NOMO-1 treated with DMSO at 0.1 percent for 48 hours (cell line): ENCODE measurements around the gene KRT33B.
"Not testable (repeated sequence)": the region's sequence is repeated elsewhere in the genome, so short reads cannot be mapped to it uniquely, and the experiment has no call there.

Experiments used
- DNase-seq: peaks from one replicate; lab custom pipeline; 2025; ENCODE audit not compliant: unreplicated experiment; lab: John Stamatoyannopoulos, UW

KRT33B gene

DNA sequence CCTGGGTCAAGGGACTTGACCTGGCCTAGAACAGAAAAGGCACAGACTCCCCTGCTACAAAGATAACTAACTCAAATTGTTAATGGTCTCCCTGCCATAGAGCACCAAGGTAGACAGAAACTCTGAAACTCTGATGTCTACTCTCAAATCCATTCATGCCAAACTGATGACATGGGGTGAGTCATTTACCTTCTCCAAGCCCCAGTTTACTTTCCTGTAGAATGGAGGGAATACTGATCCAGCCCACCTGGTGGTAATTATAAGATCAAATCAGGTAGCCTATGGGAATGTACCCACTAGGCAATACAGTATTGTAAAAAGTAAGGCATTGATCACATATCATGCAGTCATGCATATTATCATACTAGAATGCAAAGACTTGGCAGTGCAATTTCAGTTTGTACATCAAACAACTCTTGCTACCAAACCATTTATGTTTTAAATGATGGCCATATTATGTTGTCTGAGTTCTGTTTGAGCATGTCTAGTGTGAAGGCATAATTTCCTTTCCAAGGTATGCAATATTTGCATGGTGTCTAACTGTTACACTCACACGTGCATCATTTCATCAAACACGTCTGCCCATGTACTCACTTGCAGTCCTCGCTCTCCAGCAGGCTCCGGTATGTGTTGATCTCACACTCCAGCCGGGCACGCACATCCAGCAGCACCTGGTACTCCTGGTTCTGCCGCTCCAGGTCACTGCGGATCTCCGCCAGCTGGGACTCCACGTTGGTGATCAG is 24.8 kb upstream of the KRT33B start:
- no peak for DNase-seq

DNA sequence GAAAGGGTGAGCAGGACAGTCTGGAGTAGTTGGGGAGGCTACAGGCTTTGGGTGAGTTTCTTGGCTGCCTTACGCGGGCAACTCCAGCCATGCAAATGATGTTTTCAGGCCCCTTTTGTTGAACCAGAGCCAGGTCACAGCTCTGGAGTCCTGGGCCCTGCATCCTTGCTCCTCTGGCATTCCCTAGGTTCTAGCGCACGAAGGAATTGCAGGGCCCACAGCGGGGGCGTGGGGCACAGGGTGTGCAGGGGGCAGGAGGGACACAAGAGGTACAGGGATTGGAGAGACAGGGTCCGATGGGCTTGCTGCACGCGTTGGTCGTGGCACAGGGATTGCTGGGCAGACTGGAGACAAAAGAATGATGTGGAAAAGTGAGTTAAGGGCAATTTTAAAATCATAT is 24.2 kb upstream of the KRT33B start:
- no peak for DNase-seq

DNA sequence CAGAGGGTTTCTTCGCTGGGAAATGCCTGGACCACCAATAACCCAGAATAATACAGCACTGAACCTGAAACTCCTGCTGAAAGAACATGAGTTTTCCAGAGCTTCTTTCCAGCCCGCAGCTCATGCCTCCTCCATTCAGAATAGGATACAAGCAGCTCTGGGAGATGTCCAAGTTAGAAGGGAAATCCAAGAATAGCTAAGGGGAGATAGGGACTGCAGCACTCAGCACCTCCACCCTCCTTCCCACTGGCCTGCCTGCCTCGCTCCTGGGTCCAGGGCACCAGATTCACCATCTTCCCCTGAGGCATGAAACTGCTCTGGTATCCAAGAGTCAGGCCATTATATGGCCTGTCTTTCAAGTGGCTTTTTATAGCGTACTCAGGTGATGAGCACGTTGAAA is 23.7 kb upstream of the KRT33B start:
- DNase-seq: no peak

DNA sequence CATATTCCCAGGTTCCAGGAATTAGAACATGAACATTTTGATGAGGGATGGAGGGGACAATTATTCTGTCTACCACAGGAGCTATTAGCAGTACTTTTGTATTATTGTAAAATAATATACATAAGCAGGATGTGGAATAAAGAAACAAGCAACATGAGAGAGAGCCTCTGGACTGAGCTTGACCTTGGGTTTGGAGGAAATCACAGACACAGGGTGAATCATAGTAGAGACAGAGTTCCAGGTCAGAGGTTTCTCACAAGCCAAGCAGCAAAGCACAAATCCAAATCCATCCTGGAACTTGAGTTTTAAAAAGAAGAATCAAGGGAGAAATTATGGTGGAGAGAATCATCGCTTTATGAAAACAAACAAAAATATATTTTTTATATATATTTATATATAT is 22.7 kb upstream of the KRT33B start:
- DNase-seq: no peak

DNA sequence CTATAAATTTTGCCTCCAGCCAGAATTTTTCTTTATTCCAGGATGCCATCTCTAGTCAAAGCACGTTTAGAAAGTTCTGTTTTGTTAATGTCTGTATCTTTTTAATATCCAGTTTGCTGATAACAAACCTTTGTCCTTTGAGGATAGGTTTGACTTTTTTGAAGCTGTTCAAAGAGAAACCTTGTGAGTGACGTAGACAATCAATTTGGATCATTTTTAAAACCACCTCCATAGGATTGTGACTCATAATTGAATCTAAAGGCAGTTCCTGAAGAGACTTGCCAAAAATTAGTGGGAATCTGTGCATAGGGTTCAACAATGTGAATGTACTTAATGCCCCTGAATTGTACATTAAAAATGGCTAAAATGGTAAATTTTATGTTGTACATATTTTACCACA is 21.9 kb upstream of the KRT33B start:
- DNase-seq: no peak

DNA sequence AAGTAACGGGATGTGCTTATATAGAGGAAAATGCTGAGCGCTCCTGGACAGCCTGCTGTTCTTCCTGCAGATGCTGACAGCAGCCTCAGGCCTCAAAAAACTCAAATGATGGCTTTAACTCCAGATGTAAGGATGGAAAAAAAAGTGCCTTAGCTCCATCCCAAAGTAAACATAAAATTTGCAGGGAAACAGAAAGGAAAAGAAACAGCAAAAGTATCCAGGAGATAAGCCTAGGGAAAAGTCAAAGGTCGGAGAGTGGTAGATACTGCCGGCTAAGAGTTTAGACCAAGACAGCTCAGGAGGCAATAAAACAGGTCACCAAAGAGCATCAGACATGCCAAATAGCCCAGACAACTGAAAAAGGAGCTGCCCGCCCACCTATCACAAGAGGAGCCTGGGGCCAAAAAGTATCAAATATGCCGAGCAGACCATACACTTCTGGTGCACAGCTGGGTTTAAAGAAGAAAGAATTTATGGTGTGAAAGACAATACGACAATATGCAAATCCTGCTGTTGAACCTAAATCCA is 20.9 kb upstream of the KRT33B start:
- no peak for DNase-seq

DNA sequence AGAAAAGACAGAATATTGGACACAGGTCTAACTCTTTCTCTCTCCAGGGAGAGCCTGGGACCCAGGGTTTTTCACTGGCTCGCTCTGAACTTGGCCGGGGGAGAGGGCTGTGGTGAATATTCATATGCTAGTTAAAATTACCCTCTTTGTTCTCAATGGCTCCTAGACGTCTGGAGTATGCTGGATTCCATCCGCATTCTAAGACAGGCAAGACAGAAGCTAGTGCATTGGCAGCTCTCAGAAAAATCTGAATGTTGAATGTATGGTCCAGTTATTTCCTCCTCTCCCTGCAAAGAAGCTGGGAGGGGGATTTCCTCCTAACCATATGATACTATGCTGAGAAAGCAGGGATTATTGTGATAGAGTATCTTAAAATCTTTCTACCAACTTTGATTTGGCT is 18.1 kb upstream of the KRT33B start:
- no peak for DNase-seq

DNA sequence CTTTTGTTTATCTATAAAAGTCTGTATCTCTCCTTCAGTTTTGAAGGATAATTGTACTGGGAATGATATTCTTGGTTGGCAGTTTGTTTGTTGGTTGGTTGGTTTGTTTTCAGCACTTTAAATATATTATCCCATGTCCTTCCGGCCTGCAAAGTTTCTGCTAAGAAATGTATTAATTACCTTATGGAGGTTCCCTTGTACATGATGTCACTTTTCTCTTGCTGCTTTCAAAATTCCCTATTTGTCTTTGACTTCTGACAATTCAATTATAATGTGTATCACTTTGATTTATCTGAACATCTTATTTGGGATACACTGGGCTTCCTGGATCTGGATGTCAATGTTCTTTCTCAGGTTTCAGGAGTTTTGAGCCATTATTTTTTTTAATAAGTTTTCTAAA is 16.6 kb upstream of the KRT33B start:
- no peak for DNase-seq

DNA sequence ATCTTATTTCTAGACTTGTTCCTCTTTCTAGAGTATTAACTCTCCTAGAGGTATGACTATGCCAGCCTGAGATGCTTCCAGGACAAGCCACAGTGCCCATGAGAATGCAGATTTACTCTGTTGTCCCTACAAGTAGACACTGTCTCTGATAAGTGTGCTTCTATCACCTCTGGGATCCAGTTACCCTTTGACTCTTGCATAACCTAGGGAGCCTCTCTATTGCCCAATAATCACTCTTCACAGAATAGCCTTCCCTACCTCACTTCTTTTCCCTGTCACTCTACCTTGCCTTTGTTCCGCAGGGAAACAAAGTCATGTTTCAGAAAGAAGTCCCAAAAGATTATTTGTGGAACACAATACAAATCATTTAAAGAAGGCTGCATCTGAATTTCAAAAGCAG is 14.1 kb upstream of the KRT33B start:
- DNase-seq: peak; percentile 49

DNA sequence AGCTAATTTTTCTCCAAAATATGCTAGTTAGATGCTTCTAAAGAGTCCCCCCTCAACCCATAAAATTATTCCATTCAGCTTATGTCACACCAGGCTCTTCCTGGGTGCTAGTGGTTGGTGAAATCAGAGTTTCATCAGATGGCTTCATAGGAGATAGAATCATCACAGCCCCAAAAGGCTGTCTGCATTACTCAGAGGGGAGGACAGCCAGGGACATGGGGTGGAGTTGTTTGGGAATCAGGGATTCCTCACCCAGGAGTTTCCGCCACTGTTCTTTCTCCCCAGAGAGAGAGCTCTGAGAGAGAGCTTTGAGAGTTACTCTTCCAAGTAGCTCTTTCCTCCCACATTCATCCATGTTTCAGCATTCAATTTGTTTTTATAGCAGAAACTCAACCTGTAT is 12.8 kb upstream of the KRT33B start:
- DNase-seq: no peak

DNA sequence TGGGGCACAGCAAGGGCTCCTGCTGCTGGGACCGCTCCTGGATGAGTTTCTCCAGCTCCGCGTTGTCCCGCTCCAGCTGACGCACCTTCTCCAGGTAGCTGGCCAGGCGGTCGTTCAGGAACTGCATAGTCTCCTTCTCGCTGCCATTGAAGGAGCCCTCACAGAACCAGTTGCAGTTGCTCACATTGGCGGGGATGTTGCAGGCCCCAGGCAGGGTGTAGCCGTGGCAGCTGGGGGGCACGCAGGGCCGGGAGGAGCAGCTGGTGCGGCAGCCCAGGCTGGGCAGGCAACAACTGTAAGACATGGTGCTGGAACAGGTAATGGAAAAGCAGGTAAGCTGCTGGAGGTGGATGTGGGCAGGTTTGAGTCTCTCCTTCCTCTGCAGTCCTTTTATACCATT is 12.3 kb upstream of the KRT33B start, which contains the start of gene KRT34:
Gene KRT34 (minus strand): TSS at position 364 of the 400 bp plus-strand sequence. CDS start 60 bp downstream, at position 304.
- DNase-seq: not testable (repeated sequence)

DNA sequence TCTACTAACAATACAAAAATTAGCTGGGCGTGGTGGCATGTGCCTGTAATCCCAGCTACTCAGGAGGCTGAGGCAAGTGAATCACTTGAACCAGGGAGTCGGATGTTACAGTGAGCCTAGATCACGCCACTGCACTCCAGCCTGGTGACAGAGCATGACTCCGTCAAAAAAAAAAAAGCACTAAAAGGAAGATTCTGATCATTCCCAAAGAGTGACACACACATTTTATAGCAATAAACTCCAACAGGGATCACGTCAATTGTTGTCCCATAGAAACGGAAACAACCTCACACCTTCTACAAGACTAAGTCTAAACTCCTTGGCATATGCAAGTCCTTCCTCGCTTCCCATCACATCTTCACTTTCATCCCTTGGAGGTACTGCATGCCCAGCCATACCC is 10.5 kb upstream of the KRT33B start:
- not testable (repeated sequence) for DNase-seq

DNA sequence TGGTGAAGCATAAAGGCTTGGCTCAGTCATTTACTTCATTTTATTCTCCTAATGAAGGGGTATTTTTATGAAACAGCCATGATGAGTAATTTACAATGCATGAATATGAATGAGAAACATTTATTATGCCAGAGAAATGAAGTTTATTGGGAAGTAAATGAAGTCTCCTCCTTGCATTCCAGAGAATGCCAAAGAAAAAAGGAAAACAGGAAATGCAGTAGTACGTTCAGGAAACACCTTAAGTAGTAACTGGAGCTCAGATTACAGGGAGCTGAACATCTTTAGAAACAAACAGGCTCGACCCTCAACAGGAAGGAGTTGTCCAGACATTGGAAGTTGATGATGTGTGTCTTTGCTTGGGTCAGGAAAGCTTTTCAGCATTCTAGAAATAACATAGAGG is 7.9 kb upstream of the KRT33B start:
- DNase-seq: no peak

DNA sequence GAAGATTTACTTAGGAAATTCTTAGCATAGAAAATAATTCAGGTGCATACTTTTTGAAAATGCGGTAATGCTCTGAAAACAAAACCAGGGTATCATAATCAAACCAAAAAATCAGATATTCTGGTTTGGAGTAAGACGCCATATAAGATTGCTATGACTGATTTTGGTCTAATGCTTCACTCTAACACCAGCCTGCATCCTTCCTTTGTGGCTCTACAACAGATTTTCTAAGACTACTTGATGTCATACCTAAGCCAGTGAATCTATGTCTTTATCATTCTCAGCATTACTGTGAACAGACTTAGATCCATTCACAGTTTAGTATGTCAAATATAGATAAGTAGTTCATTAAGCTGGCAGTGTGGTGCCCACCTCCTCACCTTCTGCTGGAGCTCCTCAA is 590 bp downstream of the KRT33B start:
- DNase-seq: no peak

DNA sequence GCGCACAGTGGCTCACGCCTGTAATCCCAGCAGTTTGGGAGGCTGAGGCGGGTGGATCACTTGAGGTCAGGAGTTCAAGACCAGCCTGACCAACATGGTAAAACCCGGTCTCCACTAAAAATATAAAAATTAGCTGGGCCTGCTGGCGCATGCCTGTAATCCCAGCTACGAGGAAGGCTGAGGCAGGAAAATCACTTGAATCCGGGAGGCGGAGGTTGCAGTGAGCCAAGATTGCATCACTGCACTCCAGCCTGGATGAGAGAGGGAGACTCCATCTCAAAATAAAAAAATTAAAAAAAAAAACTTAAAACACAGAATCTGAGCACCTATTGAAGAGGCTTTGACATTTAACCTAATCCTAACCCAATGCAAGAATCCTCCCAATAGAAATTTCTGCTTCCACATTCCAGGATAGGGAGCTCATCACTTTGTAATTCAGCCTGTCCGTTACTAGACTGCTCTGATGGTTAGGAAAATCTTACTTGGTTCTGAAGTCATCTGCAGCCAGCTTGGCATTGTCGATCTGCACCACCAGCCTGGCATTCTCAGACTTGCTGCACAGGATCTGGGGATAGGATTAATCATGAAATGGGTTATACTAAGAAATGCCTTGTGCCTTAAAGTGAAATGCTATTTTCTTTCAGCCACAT is 2.1 kb downstream of the KRT33B start:
- no peak for DNase-seq

DNA sequence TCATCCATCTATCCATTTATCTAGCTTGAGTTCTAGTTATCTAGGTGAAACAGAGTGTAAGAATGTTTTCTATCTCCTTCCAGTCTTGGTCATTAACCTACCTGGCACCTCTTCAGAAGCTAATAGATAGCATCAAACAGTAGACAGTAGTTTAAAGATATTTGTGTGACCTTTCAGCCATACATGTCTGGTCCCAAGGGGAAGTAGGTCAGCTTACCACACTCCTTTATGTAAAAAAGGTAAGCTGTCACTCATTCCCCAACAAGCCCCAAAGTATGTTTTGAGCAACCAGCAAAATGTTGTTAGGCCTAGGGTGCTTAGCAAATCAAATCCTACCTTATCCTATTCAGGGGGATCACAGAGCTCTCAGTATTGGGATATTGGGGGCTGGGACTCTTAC is 3.5 kb downstream of the KRT33B start:
- DNase-seq: no peak

DNA sequence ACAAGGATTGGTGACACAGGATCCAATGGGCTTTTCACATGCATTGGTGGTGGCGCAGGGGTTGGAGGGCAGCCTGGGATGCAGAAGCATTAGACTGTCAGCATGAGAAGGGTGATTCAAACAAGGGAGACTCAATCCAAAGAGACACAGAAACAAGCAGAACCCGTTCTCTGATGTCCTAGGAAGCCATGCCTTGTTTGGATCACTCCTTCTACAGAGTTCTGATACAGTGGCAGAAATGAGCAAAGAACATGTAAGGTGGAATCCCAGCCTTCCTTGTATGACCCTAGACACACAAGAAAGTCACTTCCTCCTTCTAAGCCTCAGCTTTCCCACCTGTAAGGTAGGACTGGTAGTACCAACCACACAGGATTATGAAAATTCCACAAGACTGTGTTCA is 5.7 kb downstream of the KRT33B start:
- no peak for DNase-seq

DNA sequence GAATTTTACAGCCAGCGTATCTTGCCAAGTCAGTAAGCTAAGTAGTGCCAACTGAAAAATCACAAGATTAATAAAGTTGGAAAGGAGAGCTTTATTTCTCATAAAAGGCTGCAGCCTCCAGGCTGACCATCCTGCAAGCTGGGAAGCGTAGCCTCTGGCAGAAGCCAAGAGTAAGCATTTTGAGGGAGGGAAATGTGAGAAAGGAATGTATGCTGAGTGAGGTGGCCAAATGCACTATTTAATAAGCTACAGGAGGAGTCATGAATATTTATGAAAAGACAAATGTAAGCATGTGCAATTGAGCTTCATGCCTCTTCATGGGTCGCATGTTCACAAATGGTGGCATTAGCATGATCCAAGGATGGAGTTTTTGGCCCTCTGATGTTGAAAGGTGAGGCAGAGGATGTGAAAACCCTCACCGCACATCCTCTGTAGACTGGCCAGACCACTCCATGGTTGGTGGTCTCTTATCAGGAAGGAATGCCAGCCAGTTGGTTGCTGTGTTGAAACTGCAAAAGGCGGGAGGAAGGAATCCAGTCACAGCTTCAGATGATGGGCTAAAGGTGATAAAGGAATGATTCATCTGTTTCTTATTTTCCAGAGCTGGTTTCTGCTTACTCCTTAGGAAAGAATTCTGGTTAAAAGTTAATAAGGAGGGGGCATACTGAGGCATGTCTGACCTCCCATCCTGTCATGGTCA is 9.2 kb downstream of the KRT33B start:
- no peak for DNase-seq

DNA sequence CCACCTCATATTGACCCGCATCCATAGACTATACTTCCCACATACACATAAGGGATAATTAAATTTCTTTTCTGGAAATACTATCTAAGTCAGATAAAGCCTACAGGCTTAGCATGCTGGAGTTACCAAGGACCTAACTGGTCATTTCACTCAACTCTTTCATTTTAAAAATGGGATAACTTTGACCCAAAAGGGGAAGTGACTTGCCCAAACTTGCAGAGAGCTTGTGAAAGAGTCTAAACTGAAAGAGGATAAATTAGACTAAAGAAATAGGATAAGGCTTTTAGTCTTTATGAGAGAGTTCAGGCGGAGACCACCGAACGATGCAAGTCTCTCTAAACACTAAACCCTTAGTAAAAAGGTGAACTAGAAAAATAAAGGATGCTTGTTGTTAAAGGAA is 15.1 kb downstream of the KRT33B start:
- DNase-seq: peak; percentile 91

DNA sequence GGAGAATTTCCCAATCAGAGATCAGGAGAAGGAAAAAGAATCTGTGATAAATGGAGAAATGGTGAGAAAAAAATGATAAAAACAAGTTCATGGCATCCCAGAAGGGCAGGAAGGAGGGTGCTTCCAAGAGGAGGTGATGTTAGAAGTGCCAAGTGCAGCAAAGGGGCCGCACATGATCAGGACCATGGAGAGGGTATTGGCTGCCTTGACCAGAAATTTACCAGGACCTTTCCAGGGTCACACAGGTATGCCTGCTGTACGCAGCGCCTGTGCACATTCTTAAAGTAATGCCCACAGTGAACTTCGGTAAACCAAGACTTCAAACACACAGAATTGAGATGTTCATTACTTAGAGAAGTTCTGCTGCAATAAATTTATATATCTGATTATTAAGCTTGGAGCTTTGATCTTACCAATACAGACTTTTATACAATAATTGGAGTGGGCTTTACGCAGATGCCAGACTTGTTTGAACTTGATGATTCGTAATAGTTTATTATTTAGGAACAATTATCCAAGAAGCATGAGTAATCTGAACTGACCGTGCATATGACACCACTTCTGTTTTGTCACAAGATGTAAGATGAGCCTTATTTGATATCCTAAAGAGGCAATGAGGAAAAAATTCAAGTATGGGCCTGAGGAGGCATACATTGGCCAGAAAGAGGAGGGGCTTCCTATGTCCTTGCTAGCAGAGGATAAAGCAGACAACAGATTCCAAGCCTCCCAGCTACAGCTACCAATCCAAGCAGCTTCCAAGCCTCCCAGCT is 16.8 kb downstream of the KRT33B start:
- no peak for DNase-seq

DNA sequence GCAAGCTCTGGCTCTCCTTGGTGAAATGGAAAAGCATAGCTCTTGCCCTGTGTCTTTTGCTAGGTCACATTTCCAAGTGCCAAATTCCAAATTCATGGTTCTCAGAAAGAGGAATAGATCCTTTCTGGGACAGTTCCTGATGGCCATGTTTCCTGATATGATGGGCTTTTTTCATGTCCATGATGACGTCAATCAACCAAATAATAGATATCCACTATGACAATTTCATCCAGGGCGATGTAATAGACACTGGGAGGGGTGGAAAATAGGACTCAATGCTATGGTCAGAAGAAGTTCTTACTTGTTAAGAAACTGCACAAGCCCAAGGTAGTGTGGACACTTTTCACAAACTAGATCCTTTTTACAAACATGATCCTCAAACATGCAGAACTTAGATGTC is 18.4 kb downstream of the KRT33B start:
- no peak for DNase-seq
